Natural killer cell (primary cell): Measurements from ENCODE around the gene GLIS1. TPM values are rescaled to one million over a fixed set of nuclear protein-coding genes. Genes with fewer than 3 reads are reported as not detected.

Experiments used
- ATAC-seq, 3 donors: fragments of 150-1000 bp in 2 of 3; fragments of 200-7000 bp in 1 of 3; cut with Tn5 transposase; 1 replicate in 1 of 3; 2 replicates in 2 of 3; pipeline ENCODE4 v1.10.0; 2021; ENCODE audit warnings: mild to moderate bottlenecking in 2 of 3, moderate library complexity in 2 of 3
- DNase-seq, 2 donors: peaks; one replicate each; pipeline versions ENCODE4 v3.0.0 to v3.0.0-alpha.2; 2013 to 2021; ENCODE audit warnings: mixed read lengths in 1 of 2
- H3K27ac ChIP-seq: one replicate; pipeline ENCODE4 v1.5.1; 2013; ENCODE audit warnings: mild to moderate bottlenecking, low read length
- H3K27me3 ChIP-seq: one replicate; pipeline ENCODE4 v1.6.1; 2013; ENCODE audit warnings: low read length; ENCODE audit not compliant: control insufficient read depth, insufficient read depth
- H3K36me3 ChIP-seq: one replicate; pipeline ENCODE4 v1.6.1; 2013; ENCODE audit warnings: low read length; ENCODE audit not compliant: control insufficient read depth, insufficient read depth
- H3K4me1 ChIP-seq: one replicate; pipeline ENCODE4 v1.6.1; 2013; ENCODE audit warnings: low read length; ENCODE audit not compliant: control insufficient read depth, insufficient read depth
- H3K4me3 ChIP-seq: one replicate; pipeline ENCODE4 v1.5.1; 2013; ENCODE audit warnings: low read length
- H3K9me3 ChIP-seq: one replicate; pipeline ENCODE4 v1.6.1; 2013; ENCODE audit warnings: low read length; ENCODE audit not compliant: control insufficient read depth, insufficient read depth
- H3K27ac Mint-ChIP-seq, 2 donors: one replicate each; pipeline ENCODE4 v1.8.0; 2022; ENCODE audit warnings: mild to moderate bottlenecking in 2 of 2, mixed read lengths in 2 of 2, moderate library complexity in 1 of 2
- H3K27me3 Mint-ChIP-seq, 2 donors: one replicate each; pipeline ENCODE4 v1.8.0; 2022; ENCODE audit warnings: low read depth in 2 of 2, mixed read lengths in 2 of 2
- H3K36me3 Mint-ChIP-seq: one replicate; pipeline ENCODE4 v1.8.0; 2022; ENCODE audit warnings: mixed read lengths
- H3K4me1 Mint-ChIP-seq, 2 donors: one replicate each; pipeline ENCODE4 v1.8.0; 2022; ENCODE audit warnings: mixed read lengths in 2 of 2
- H3K4me3 Mint-ChIP-seq: one replicate; pipeline ENCODE4 v1.8.0; 2022; ENCODE audit warnings: mild to moderate bottlenecking, moderate library complexity, mixed read lengths
- H3K9me3 Mint-ChIP-seq, 2 donors: one replicate each; pipeline ENCODE4 v1.8.0; 2022; ENCODE audit warnings: mixed read lengths in 2 of 2
- WGBS: methylation state at CpG from one replicate; pipeline ENCODE4 v1.1.7; 2013; ENCODE audit warnings: missing lambda C conversion rate; ENCODE audit not compliant: insufficient coverage; 5-methylcytosine and 5-hydroxymethylcytosine counted together
- intact Hi-C: fragments of 100-400 bp; cut with micrococcal nuclease; formaldehyde crosslinking; loops from one replicate; pipeline ENCODE4 v1.14.2; 2022
- total RNA-seq, 4 donors: library from RNA; stranded (reverse); fragments of 120-200 nt in 1 of 4; gene quantifications; one replicate each; pipeline versions ENCODE4 v1.2.3 to v1.2.4, GENCODE V29; 2013 to 2022
- TF ChIP-seq, protein P1 (sequence below): fragments of 200-600 bp; IDR thresholded peaks from one replicate; pipeline ENCODE4 v1.8.0; 2022; ENCODE audit warnings: antibody characterized with exemption

Gene GLIS1
- total RNA-seq, 3 donors from 2014 or later (not counting 1 experiment from before 2014, with no cell fraction given): not detected

GRCh38 chr1:53681977-53682685, 56.8 kb downstream of the GLIS1 start:
- H3K4me1 Mint-ChIP-seq: peaks cover 5 to 7% of the 10 kb centered on the region in 2 donors
- H3K36me3 ChIP-seq: no peaks in the 10 kb centered on the region
- TF ChIP-seq, protein P1, sequence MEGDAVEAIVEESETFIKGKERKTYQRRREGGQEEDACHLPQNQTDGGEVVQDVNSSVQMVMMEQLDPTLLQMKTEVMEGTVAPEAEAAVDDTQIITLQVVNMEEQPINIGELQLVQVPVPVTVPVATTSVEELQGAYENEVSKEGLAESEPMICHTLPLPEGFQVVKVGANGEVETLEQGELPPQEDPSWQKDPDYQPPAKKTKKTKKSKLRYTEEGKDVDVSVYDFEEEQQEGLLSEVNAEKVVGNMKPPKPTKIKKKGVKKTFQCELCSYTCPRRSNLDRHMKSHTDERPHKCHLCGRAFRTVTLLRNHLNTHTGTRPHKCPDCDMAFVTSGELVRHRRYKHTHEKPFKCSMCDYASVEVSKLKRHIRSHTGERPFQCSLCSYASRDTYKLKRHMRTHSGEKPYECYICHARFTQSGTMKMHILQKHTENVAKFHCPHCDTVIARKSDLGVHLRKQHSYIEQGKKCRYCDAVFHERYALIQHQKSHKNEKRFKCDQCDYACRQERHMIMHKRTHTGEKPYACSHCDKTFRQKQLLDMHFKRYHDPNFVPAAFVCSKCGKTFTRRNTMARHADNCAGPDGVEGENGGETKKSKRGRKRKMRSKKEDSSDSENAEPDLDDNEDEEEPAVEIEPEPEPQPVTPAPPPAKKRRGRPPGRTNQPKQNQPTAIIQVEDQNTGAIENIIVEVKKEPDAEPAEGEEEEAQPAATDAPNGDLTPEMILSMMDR: peak; percentile 26
- 14% methylated on average over 13 of the region's 15 CpGs for WGBS
- no peak overlapping the region for H3K4me3 Mint-ChIP-seq
- no peak overlapping the region for H3K27ac Mint-ChIP-seq
- peak; percentile 24 to 67 (median 53) for ATAC-seq
- H3K9me3 Mint-ChIP-seq: no peaks in the 10 kb centered on the region
- no peaks in the 10 kb centered on the region for H3K36me3 Mint-ChIP-seq
- H3K4me3 ChIP-seq: no peak overlapping the region
- no peaks in the 10 kb centered on the region for H3K9me3 ChIP-seq
- no peak overlapping the region for H3K27ac ChIP-seq
- DNase-seq: peak; percentile 22 to 63
- intact Hi-C loops: loop anchor here (1.0 kb wide), 1 partner anchor 197 kb away; no protein-coding TSS in a partner anchor
- H3K4me1 ChIP-seq: peaks cover 3% of the 10 kb centered on the region
- H3K27me3 ChIP-seq: no peaks in the 10 kb centered on the region
- H3K27me3 Mint-ChIP-seq: peaks cover 27 to 48% of the 10 kb centered on the region in 2 donors

DNA sequence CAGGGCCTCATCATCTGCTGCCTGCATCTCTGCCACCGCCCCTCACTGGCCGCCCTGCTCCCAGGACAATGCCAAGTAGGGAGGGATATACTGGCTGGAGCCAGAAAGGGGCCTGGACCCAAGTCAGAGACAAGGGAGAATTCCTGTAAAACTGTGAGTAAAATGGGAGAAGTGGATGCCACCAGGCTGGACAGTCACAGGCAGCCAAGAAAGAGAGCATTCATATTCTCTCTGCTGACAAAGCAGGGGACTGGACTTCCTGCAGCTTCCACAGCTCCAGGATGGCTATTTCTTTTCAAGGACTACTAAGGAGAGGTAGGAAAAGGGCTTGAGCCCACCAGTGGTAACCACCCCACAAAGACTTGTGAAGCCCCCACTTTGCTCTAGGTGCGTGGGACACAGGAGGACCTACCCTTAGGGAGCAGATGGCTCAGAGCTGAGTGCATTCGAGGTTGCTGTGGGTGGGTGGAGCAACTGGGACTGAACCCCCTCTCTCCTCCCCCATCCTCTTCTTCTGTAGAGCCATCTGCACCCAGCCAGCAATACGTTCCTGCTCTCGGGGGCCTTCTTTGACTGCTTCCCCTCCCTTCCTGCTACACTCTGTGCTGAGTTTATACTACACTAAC, 57.5 kb downstream of the GLIS1 start:
- no peaks in the 10 kb centered on the region for H3K27me3 ChIP-seq
- DNase-seq (peak in 1 of 2 donors; percentile 8), ATAC-seq (no peak)
- H3K4me1 ChIP-seq: peaks cover 3% of the 10 kb centered on the region
- no peaks in the 10 kb centered on the region for H3K36me3 Mint-ChIP-seq
- H3K4me1 Mint-ChIP-seq: peaks cover 5 to 7% of the 10 kb centered on the region in 2 donors
- TF ChIP-seq, protein P1: no peak
- H3K27me3 Mint-ChIP-seq: peaks cover 26 to 43% of the 10 kb centered on the region in 2 donors
- no peak overlapping the region for H3K4me3 ChIP-seq
- intact Hi-C loops: no loop called here
- no peak overlapping the region for H3K4me3 Mint-ChIP-seq
- H3K27ac Mint-ChIP-seq: no peak overlapping the region
- H3K27ac ChIP-seq: no peak overlapping the region
- no peaks in the 10 kb centered on the region for H3K36me3 ChIP-seq
- WGBS: 51% methylated on average over 5 of the region's 6 CpGs
- H3K9me3 Mint-ChIP-seq: no peaks in the 10 kb centered on the region
- H3K9me3 ChIP-seq: no peaks in the 10 kb centered on the region

DNA sequence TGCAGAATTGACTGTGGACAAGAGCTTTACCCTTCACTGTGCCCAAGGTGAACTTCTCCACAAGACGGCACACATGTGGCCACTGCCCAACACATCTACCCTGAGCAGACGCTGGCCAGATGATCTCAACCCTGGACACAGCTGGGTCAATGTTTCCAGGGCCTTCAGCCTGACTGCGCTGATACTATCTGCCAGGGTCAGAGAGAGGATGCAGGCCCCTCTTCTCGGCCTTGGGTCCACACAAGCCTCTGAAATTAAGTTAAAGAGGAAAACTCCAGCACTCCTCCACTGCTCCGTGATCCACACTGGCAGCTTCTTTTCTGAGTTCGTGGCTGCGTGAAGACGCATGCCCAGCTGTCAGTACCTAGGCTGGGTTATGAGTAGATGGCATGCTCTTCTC, 58.1 kb downstream of the GLIS1 start:
- intact Hi-C loops: no loop called here
- H3K27ac Mint-ChIP-seq: no peak overlapping the region
- TF ChIP-seq, protein P1: no peak
- 86% methylated on average over 8 of the region's 8 CpGs for WGBS
- ATAC-seq (no peak), DNase-seq (no peak)
- no peak overlapping the region for H3K4me3 Mint-ChIP-seq
- H3K27me3 Mint-ChIP-seq: peaks cover 21 to 37% of the 10 kb centered on the region in 2 donors
- H3K9me3 Mint-ChIP-seq: no peaks in the 10 kb centered on the region
- Histone ChIP-seq H3K9me3 (no peaks in the 10 kb centered on the region), H3K36me3 (no peaks in the 10 kb centered on the region), H3K4me3 (no peak overlapping the region), H3K27ac (no peak overlapping the region), H3K27me3 (no peaks in the 10 kb centered on the region), H3K4me1 (peaks cover 3% of the 10 kb centered on the region)
- peaks cover 5 to 7% of the 10 kb centered on the region in 2 donors for H3K4me1 Mint-ChIP-seq
- H3K36me3 Mint-ChIP-seq: no peaks in the 10 kb centered on the region
